ENCODE results near the gene BSPRY. TPM values are rescaled to one million over a fixed set of nuclear protein-coding genes. Genes with fewer than 3 reads are reported as not detected.

BSPRY gene
- total RNA-seq, result under 0.01 TPM

DNA sequence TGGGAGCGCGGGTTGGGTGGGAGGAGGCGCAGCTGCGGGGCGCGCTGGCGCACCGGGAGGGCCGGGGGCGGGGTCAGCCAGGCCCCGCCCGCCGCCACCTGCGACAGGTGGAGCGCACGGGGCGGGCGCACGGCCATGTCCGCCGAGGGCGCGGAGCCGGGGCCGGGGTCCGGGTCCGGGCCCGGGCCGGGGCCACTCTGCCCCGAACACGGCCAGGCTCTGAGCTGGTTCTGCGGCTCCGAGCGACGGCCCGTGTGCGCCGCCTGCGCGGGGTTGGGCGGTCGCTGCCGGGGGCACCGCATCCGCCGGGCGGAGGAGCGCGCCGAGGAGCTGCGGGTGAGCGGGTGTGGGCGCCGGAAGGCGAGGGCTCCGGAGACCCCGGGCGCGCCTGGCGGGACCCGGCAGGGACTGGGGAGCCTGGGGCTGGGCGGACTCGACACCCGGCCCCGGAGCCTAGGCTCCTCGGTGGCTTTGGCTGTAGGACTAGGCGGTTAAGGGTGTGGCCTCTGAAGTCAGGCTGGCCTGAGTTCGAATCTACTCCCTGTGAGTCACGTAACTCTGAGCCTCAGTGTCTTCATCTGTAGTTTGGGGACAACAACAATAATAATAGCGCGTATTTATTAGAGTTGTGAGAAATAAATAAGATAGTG, at the start of gene BSPRY:
BSPRY (plus strand) TSS at position 97 of the 650 bp plus-strand sequence; CDS start at position 136, 39 bp downstream.
- DNase-seq (ENCODE audit: low spot score in 2 of 2) (peak in 1 of 2 donors; percentile 43), FAIRE-seq (no peak)

DNA sequence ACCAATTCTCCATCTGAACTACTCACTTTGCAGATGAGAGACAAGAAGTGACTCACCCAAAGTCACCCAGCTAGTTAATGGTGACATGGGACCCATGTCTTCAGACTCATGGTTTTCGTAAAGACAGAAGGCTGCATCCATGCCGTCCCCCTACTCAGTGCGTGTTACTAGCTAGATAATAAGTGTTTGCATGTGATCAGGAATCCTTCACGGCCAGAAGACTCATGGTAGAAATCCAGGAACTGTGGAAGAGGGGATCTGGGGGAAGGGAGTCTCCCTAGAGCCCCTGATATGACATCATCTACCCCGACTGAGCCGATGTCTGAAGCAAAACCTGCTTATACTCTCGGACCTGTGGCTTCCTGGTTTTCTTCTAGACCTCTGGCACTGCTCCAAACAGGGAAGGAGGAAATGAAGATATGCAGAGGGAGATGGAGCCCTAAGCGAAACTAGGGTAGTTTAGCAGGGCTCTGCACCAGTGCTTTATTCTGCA, 49.5 kb upstream of the BSPRY start:
- peak; percentile 11 to 16 for DNase-seq (ENCODE audit: low spot score in 2 of 2)

DNA sequence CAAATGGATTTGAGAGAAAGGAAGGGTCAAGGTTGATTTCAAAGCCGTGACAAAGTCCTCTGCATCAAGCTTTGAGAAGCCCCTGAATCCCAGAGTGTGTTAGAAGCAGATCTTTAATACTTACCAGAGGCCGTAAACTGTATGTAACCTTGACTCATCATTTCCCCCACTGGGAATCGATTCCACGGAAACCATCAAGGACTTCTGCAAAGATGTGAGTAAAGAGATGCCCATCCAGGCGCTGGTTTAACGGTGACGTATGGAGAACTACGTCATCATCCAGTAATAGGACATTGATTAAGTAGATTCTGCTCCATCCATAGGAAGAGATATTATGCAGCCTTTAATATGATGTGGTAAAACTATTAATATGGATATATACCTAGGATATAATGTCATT, 47.8 kb upstream of the BSPRY start:
- FAIRE-seq (no peak), DNase-seq (ENCODE audit: low spot score in 2 of 2) (no peak)

More for the DNA sequence above, 49.5 kb upstream of the BSPRY start:
- no peak for FAIRE-seq

DNA sequence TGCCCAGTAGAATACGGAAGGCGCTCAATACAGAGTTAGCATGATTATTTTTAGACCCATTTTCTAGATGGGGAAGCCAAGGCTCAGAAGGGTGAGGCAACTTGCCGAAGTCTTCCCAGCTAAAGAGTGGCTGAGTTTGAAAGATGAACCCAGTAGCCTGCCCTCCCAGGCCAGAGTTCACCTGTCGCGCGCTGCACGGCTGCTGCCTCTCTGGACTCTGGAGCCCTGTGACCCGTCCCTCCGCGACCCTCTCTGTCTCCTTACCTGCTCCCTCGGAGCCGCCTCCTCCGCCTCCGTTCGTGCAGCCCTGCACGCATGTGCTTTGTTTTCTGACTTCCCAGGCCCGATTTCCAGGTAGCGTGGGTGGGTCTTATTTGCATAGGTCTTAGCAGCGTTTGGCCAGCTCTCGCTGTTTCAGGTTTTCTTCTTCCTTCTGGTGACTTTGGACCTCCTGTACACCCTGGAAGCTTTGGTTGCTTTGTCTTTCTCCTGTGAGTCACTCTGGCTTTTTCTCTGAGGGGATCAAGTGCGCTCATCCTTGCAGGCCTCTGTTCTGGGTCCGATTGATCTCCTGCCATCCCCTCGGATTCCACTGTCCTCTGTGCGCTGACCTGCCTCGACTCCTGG, 46.4 kb upstream of the BSPRY start, which contains the start of gene RNF183:
RNF183 (minus strand) TSS at position 585 of the 627 bp plus-strand sequence. CDS start 5,192 bp downstream, outside the sequence.
- FAIRE-seq, result no peak
- no peak for DNase-seq (ENCODE audit: low spot score in 2 of 2)

DNA sequence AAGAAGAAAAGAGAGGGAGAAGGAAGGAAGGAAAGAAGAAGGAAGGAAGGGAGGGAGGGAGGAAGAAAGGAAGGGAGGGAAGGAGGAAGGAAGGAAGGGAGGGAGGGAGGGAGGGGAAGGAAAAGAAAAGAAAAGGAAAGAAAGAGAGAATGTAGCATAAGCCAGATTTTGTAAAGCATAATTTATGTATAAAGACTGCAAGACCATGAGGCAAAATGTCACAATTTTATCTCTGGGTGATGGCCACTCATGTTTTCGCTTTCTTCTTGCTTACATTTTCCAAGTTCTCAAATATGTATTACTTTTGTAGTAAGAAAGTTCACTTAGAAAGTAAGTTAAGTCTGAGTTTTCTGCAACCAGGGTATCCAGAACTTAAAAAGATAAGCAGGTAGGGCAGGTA, 42.8 kb upstream of the BSPRY start:
- no peak for DNase-seq (ENCODE audit: low spot score in 2 of 2)
- FAIRE-seq, result no peak

DNA sequence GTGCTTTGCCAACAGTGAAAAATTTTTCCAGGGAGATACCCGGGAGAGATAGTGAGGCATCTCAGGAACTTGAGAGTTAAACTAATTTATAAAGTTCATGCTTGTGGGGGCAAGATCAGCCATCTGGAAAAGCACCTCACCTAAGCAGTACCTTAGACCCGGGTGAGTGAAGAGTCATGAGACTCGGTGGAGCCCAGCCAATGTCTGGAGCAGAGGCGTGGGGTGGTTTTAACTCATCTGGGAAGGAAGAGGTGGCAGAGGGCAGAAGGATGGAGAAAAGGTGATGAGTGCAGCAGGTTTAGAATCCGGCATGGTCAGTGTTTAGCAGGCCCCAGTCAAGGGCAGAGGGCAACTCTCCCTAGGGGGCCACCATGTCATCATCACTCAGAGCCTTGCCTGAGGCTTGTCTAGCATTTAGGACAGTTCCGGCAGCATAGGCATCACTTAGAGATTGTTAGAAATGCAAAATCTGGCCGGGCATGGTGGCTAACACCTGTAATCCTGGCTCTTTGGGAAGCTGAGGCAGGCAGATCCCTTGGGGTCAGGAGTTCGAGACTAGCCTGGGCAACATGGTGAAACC, 41.9 kb upstream of the BSPRY start:
- no peak for FAIRE-seq

DNA sequence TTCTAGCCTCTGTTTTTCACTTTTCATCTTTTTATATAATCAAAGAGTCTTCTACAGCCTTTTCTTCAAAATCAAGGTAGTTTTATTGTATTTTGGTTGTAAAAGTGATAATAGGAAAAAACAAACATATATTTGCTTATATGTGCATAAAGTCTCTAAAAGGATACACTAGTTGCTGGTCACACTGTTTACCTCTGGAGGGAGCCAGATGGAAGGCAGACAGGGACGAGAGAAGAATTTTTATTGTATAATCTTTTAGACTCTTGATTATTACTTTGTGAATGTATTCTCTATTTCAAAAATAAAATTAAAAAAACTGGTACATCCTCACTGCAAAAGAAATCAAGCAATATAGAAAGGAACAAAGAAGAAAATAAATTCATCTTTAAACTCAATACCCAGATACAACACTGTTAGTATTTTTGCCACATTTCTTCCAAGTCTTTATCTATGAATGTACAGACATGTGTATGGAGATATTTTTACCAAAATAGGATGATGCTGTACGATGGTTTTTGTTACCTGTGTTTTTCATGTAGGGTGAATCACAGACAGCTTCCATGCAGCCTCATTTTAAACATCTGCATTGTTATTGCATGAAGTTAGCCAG, 40.0 kb upstream of the BSPRY start:
- FAIRE-seq, result peak; percentile 88
- DNase-seq (ENCODE audit: low spot score in 2 of 2), result peak; percentile 17 to 54

More for the DNA sequence above, 41.9 kb upstream of the BSPRY start:
- no peak for DNase-seq (ENCODE audit: low spot score in 2 of 2)

DNA sequence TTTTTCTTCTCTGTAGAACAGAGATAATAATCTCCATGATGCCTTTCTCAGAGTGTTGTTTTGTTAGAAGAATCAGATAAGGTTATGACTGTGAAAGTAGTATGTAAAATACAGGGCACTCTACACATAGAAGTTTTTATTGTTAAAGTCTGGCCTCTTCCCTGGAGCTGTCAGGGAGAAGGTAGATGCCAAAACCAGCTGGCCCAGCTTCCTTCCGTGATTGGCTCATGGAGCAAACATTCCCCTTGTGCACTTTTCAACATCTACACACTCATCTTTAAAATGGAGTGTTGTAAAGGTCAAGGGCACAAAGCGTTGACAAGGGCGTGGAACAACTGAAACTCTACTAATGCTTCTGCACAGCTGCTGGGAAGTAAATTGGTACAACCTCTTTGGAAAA, 38.8 kb upstream of the BSPRY start:
- DNase-seq (ENCODE audit: low spot score in 2 of 2), result no peak
- FAIRE-seq, result no peak

DNA sequence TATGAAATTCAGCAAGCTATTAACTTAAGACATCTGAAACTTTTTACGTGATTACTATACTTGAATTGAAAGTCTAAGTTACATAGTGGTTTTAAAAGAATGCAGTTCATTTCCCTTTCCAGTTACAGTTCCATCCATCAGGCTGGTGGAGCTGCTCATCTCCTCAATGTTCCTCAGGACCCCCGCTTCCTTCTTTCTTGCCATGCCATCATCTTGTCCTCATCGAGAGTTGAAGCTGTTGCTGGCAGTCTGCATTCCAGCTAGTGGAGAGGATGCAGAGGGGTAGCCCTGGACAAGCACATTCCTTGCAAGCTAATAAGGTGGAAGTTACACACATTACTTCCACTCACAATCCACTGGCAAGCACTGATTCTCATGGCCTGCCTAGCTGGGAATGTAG, 37.4 kb upstream of the BSPRY start:
- no peak for FAIRE-seq
- no peak for DNase-seq (ENCODE audit: low spot score in 2 of 2)

DNA sequence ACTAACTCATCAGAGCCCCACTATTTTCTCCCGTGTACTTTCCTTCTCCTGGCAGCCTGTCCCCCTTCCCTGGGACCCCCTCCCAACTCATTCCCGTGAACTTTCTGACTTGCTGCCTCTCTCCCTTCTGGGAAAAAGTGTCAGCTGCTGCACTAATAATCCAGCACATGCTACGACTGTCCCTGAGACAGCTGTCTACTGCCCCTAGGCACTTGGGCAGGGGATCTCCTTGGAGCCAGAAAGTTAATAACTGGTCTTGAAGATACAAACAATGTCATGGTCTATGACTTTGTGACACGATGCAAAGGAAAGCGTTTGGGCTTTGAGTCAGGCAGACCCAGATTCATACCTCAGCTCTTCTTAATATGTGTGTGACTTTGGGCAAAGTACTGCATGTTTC, 36.1 kb upstream of the BSPRY start:
- DNase-seq (ENCODE audit: low spot score in 2 of 2) (no peak), FAIRE-seq (no peak)

DNA sequence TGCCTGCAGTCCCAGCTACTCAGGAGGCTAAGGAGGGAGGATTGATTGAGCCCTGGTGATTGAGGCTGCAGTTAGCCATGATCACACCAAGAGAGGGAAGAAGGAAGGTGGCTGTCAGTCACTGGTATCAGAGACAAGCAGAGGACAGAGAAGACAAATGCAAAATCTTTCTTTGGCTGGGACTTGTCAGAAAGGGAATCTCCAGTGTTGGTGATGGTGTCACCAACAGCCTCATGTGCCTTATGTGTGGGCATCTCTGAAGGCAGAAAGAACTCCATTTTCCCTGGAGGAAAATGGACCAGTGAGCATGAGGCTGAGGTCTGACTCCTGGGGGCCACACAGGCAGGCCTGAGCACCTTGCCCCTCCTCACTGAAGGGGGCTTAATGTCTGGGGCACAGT, 34.1 kb upstream of the BSPRY start:
- FAIRE-seq, result no peak
- DNase-seq (ENCODE audit: low spot score in 2 of 2), result no peak

DNA sequence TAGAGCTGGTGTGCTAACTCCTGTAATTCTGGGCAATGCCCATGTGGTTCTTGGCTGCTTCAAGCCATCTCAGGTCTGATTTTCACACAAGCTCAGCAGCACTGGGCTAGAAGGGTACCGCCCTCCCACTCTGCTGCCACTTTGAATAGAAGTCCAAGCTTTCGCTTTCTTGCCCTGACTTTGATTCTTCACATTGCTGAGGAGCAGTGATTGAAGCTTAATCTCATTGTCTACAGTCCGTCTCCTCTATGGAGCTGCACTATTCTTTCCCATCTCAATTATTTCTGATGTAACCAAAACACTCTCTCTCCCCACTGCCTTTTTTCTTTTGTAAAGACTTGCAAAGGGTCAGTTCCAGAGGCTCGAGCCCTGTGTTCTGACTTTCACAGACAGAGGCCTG, 33.3 kb upstream of the BSPRY start:
- FAIRE-seq (no peak), DNase-seq (ENCODE audit: low spot score in 2 of 2) (no peak)

DNA sequence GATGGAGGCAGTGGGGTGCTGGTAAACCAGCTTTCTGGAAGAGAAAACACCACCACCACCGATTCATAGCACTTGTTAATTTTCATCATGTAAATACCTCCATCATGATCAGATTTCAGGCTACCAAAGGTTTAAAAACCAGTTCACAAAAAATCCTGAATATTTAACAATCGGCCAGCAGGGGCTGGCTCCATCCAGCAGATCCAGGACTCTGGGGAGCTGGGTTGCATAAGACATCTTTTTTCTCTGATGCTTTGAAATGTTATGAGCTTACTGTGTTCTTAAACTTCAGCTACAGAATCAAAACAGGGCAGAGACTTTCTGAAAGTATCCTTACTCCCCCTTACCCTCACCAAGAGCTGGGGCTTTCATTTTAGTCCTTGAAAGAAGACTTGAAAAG, 31.6 kb upstream of the BSPRY start:
- FAIRE-seq, result no peak

DNA sequence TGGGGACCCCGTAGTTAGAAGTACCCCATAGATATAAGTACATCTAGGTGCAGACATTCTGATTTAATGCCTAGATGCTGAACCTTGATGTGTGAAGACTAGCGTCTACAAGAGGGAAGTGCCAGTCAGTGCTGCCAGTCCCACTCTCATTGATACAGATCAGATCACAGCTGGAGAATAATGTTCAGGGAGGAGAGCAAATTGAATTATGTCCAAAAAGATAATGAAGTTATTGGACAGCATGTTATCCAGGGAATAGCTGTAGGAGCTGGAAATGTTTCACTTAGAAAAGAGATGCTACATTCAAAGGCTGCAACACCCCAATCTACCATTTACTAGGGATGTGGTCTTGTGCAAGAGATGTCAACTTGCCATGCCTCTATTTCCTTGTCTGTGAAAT, 30.3 kb upstream of the BSPRY start:
- DNase-seq (ENCODE audit: low spot score in 2 of 2), result no peak
- FAIRE-seq, result no peak

More for the DNA sequence above, 31.6 kb upstream of the BSPRY start:
- no peak for DNase-seq (ENCODE audit: low spot score in 2 of 2)

DNA sequence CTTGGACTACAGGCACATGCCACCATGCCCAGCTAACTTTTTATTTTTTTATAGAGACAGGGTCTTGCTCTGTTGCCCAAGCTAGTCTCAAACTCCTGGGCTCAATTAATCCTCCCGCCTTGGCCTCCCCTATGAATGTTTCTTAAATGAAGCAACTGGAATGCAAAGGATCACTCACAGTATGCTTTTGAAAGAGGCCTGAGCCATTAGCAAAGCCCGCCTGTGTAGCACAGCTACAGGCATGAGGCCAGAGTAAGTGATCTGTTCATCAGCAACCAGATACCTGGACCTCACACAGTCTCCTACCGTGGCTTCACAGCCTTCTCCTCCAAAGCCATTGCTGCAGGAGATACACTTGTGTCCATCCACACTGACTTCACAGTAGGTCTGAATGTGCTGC, 29.3 kb upstream of the BSPRY start:
- DNase-seq (ENCODE audit: low spot score in 2 of 2), result no peak
- no peak for FAIRE-seq

DNA sequence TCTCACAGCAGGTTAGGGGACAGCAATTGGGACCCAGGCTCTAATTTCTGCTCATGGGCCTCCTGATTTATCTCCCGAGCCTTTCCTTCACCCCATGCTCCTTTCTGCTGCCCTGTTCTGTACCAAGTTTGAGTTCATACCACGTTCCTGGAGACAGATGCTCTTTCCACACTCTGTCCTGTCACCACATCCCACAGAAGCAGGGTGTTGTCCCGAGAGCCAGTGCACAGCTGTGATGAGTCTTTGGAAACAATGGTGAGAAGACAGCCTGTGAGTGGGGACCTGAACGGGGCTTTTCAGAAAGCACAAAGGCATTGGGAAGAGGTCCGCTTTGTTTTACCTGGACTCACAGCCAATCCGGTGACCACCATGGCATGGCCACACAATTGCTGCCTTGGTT, 26.7 kb upstream of the BSPRY start:
- FAIRE-seq, result no peak

DNA sequence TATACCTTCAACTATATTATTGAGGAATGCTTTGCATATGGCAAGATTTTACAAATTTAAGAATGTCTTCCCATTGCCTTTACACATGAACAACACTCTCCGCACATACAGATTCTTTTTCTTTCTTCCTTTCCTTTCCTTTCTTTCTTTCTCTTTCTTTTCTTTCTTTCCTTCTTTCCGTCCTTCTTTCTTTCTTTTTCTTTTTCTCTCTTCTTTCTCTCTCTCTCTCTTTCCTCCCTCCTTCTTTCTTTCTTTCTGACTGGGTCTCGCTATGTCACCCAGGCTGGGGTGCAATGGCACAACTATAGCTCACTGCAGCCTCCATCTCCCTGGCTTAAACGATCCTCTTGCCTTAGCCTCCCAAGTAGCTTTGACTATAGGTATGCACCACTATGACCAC, 23.1 kb upstream of the BSPRY start:
- DNase-seq (ENCODE audit: low spot score in 2 of 2) (no peak), FAIRE-seq (no peak)

More for the DNA sequence above, 26.7 kb upstream of the BSPRY start:
- no peak for DNase-seq (ENCODE audit: low spot score in 2 of 2)

DNA sequence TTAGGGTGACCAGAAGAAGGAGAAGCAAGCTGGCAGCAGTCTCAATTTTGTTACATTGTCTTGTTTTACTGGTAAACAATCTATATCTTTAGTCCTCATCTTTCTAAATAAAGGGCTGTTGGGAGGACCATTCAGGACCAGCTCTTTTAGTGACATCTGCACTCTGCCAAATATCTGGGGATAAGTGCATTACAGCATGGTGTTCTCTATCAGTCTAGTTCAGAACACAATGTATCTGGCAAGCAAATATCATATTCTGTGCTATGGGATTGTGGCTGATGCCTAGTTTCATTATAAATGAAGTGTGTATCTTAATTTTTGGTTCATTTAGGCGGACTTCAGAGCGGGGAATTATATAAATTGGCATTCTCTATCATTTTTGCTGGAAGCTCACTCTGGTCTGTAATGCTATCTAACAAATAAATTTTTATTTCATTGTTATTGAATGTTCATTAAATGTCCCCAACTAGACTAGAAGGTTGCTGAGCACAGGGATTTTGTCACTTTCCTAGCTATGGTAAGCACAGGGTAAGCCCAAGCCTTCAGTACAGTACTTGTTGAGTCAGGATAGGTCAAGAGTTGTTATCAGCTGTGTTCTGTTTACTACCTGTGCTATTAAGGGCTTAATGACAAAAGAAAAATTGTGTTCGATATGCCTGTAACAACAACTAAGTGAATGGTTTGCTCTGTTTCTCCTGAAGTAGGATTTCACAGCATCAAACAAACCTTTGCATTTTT, 21.1 kb upstream of the BSPRY start:
- FAIRE-seq, result no peak

DNA sequence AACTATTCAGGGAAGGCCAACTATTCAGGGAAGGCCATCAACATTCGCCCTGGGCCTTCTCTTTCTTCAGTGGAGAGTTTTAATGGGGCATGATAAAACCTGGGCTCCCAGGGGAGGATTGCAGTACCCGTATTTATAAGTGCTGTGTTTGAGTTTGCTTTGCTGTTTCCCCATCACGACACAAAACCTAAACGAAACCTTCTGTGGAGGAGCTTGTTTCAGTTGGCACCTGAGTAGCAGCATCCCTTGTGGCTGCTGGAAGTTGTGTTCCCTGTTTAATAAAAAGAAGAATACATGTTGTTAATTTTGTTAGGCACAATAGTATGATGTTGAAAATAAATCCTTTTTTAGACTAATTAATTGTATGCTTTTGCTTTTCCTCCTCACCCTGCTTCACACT, 17.6 kb upstream of the BSPRY start:
- FAIRE-seq (no peak), DNase-seq (ENCODE audit: low spot score in 2 of 2) (no peak)

More for the DNA sequence above, 21.1 kb upstream of the BSPRY start:
- DNase-seq (ENCODE audit: low spot score in 2 of 2), result no peak

DNA sequence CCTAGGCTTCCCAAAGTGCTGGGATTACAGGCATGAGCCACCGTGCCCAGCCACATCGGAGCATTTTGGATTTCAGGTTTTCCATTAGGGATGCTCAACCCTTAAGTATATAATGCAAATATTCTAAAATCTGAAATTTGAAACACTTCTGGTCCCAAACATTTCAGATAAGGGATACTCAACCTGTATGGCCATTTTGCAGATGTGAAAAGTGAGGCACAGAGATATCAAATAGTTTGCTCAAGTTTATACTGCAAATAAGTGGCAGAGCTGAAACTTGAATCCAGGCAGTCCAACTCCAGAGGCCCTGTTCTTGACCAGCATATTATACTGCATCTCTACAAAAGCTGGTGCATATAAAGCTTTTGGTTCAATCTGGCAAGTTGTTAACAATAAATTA, 11.6 kb upstream of the BSPRY start:
- no peak for FAIRE-seq
- no peak for DNase-seq (ENCODE audit: low spot score in 2 of 2)

All from frontal cortex (tissue), 4 donors.